Measurements from ENCODE around the gene ITGB1BP1. TPM values are rescaled to one million over a fixed set of nuclear protein-coding genes. Genes with fewer than 3 reads are reported as not detected.

ITGB1BP1 gene
- total and polyA plus RNA-seq, 2 of the 13 experiments (the other 11 are each of a cell fraction or from before 2014, with no cell fraction given) = 106 to 108 TPM

- no TSS peak for BruUV-seq (replicated peaks)
- CTCF ChIA-PET (ENCODE audit: low intra/inter-chr PET ratio, low total read pairs) = no interaction called here
- no peak for ATAC-seq
- Histone ChIP-seq H3K36me3 (replicated peaks in 1 of 2; ENCODE audit: control insufficient read depth in 1 of 2, insufficient read depth in 2 of 2, low read length in 2 of 2) (peaks cover 2 to 25% of the 10 kb centered on the region in 2 experiments; a peak in 4 of 5 replicates), H3K9ac (ENCODE audit: insufficient read depth, low read depth, low read length) (no peak overlapping the region), H3K4me3 (replicated peaks in 1 of 3; ENCODE audit: insufficient read depth in 1 of 3, low read depth in 2 of 3, low read length in 3 of 3) (no peak overlapping the region), H4K20me1 (ENCODE audit: insufficient read depth, low read length) (no peaks in the 10 kb centered on the region), H2AFZ (ENCODE audit: low read length) (no peak overlapping the region), H3K4me1 (ENCODE audit: insufficient read depth, low read length) (peaks cover 36% of the 10 kb centered on the region), H3K79me2 (ENCODE audit: insufficient read depth, low read length) (peaks cover 36% of the 10 kb centered on the region), H3K27ac (ENCODE audit: extremely low read length, insufficient read depth, low read length) (no peak overlapping the region), H3K27me3 (ENCODE audit: control insufficient read depth in 1 of 2, insufficient read depth in 2 of 2, low read length in 2 of 2) (no peaks in the 10 kb centered on the region), H3K4me2 (ENCODE audit: low read depth, low read length) (no peak overlapping the region), H3K9me3 (ENCODE audit: low read length) (no peaks in the 10 kb centered on the region)
- no peak for DNase-seq (ENCODE audit: low spot score)
- no peak for FAIRE-seq
- in situ Hi-C loops (cut with HindIII; ENCODE audit: extremely low pct_ligation_motif_present, low pct_unique_long_range_greater_than_20kb) (no loop called here), intact Hi-C loops (cut with micrococcal nuclease; ENCODE audit: unreplicated experiment) (no loop called here)
- TF ChIP-seq ZNF687 (CRISPR knock-in tag; IDR thresholded peaks at IDR 0.05) (0 out of 2 replicates have a peak, but pooled peaks have one; percentile 14), FOXP1 (IDR thresholded peaks at IDR 0.05) (no peak), FOXP1 (CRISPR knock-in tag; IDR thresholded peaks at IDR 0.05) (no peak), ZGPAT (CRISPR knock-in tag; IDR thresholded peaks at IDR 0.05) (no peak), STAG1 (CRISPR knock-in tag; IDR thresholded peaks at IDR 0.05) (peak; percentile 38), BRCA1 (CRISPR knock-in tag; IDR thresholded peaks at IDR 0.05) (no peak), CTCF (CRISPR knock-in tag; IDR thresholded peaks at IDR 0.05) (peak; percentile 34; the same call in 1 of the 2 replicates)
- POLR2A ChIA-PET = no interaction called here
- 96% methylated on average over 7 of the region's 7 CpGs for WGBS (ENCODE audit: low lambda C conversion rate)
Observed at GRCh38 chr2:9416962-9417316, 6.4 kb downstream of the ITGB1BP1 start.

All from HepG2 (cell line).